ENCODE data around the gene TRABD2B.

TRABD2B gene

GRCh38 chr1:47948126-47948525, 49.1 kb downstream of the TRABD2B start:
- Histone ChIP-seq H2BK15ac (ENCODE audit: low read length) (no peak overlapping the region), H3K36me3 (replicated peaks in 1 of 2; ENCODE audit: control insufficient read depth in 2 of 2, insufficient read depth in 2 of 2, low read length in 2 of 2) (no peaks in the 10 kb centered on the region), H3K79me1 (ENCODE audit: low read depth, low read length) (no peaks in the 10 kb centered on the region), H3K9me3 (replicated peaks in 1 of 2; ENCODE audit: control insufficient read depth in 2 of 2, insufficient read depth in 1 of 2, low read depth in 1 of 2, low read length in 2 of 2) (no peaks in the 10 kb centered on the region), H2BK120ac (ENCODE audit: low read depth, low read length) (no peak overlapping the region), H3K4me1 (ENCODE audit: control insufficient read depth in 2 of 2, insufficient read depth in 1 of 2, low read depth in 1 of 2, low read length in 2 of 2) (no peaks in the 10 kb centered on the region), H3K9ac (ENCODE audit: low read depth, low read length, poor library complexity) (no peak overlapping the region), H2BK5ac (ENCODE audit: low read length) (no peak overlapping the region), H3K14ac (ENCODE audit: low read length) (no peak overlapping the region), H3K18ac (ENCODE audit: low read length) (no peak overlapping the region), H3K27me3 (ENCODE audit: control insufficient read depth in 3 of 3, insufficient read depth in 3 of 3, low read depth in 1 of 3, low read length in 3 of 3) (no peaks in the 10 kb centered on the region), H3K27ac (replicated peaks; ENCODE audit: low read length) (no peak overlapping the region), H4K8ac (ENCODE audit: low read depth, low read length) (no peak overlapping the region), H3K4me3 (ENCODE audit: low read length in 2 of 2) (no peak overlapping the region), H2AFZ (ENCODE audit: low read length) (no peak overlapping the region), H4K91ac (ENCODE audit: low read depth, low read length, poor library complexity) (no peak overlapping the region), H3K4me2 (ENCODE audit: insufficient read depth, low read length, poor library complexity, severe bottlenecking) (no peak overlapping the region), H3K23ac (ENCODE audit: low read depth, low read length, poor library complexity) (no peak overlapping the region), H2AK5ac (ENCODE audit: low read depth, low read length) (no peak overlapping the region), H2BK12ac (ENCODE audit: low read length) (no peak overlapping the region), H3K4ac (ENCODE audit: low read length) (no peak overlapping the region)
- no CpG with 5 or more reads among the region's 5 CpGs for WGBS, 2 donors (ENCODE audit: extremely low coverage in 2 of 2, insufficient read length in 2 of 2, insufficient replicate concordance in 1 of 2)
- no peak for DNase-seq (ENCODE audit: low spot score)

- no CpG with 5 or more reads among the region's 6 CpGs for WGBS, 2 donors (ENCODE audit: extremely low coverage in 2 of 2, insufficient read length in 2 of 2, insufficient replicate concordance in 1 of 2)
- H2AFZ ChIP-seq (ENCODE audit: low read length): no peak overlapping the region
Observed at GRCh38 chr1:47947531-47947930, 49.7 kb downstream of the TRABD2B start.

GRCh38 chr1:47944561-47944960, 52.6 kb downstream of the TRABD2B start:
- H3K79me1 ChIP-seq (ENCODE audit: low read depth, low read length): peaks cover 4% of the 10 kb centered on the region
- no peak overlapping the region for H3K4me2 ChIP-seq (ENCODE audit: insufficient read depth, low read length, poor library complexity, severe bottlenecking)
- H3K4me1 ChIP-seq (ENCODE audit: control insufficient read depth in 2 of 2, insufficient read depth in 1 of 2, low read depth in 1 of 2, low read length in 2 of 2): no peaks in the 10 kb centered on the region
- H3K9ac ChIP-seq (ENCODE audit: low read depth, low read length, poor library complexity): no peak overlapping the region
- no peak overlapping the region for H4K91ac ChIP-seq (ENCODE audit: low read depth, low read length, poor library complexity)
- no peak overlapping the region for H2AFZ ChIP-seq (ENCODE audit: low read length)
- no peaks in the 10 kb centered on the region for H3K36me3 ChIP-seq (replicated peaks in 1 of 2; ENCODE audit: control insufficient read depth in 2 of 2, insufficient read depth in 2 of 2, low read length in 2 of 2)
- H3K14ac ChIP-seq (ENCODE audit: low read length): no peak overlapping the region
- no peak overlapping the region for H2BK5ac ChIP-seq (ENCODE audit: low read length)
- no peak overlapping the region for H3K4ac ChIP-seq (ENCODE audit: low read length)
- H3K27me3 ChIP-seq (ENCODE audit: control insufficient read depth in 3 of 3, insufficient read depth in 3 of 3, low read depth in 1 of 3, low read length in 3 of 3): no peaks in the 10 kb centered on the region
- H2BK120ac ChIP-seq (ENCODE audit: low read depth, low read length): no peak overlapping the region
- no peak overlapping the region for H4K8ac ChIP-seq (ENCODE audit: low read depth, low read length)
- no peak overlapping the region for H3K23ac ChIP-seq (ENCODE audit: low read depth, low read length, poor library complexity)
- no peak overlapping the region for H3K4me3 ChIP-seq (ENCODE audit: low read length in 2 of 2)
- no peak overlapping the region for H2BK15ac ChIP-seq (ENCODE audit: low read length)
- no CpG with 5 or more reads among the region's 4 CpGs for WGBS, 2 donors (ENCODE audit: extremely low coverage in 2 of 2, insufficient read length in 2 of 2, insufficient replicate concordance in 1 of 2)
- no peak overlapping the region for H3K27ac ChIP-seq (replicated peaks; ENCODE audit: low read length)
- no peak for DNase-seq (ENCODE audit: low spot score)
- no peak overlapping the region for H2BK12ac ChIP-seq (ENCODE audit: low read length)
- H3K18ac ChIP-seq (ENCODE audit: low read length): no peak overlapping the region
- no peak overlapping the region for H2AK5ac ChIP-seq (ENCODE audit: low read depth, low read length)
- no peaks in the 10 kb centered on the region for H3K9me3 ChIP-seq (replicated peaks in 1 of 2; ENCODE audit: control insufficient read depth in 2 of 2, insufficient read depth in 1 of 2, low read depth in 1 of 2, low read length in 2 of 2)

More at GRCh38 chr1:47947531-47947930, 49.7 kb downstream of the TRABD2B start:
- H2BK12ac ChIP-seq (ENCODE audit: low read length): no peak overlapping the region
- H3K18ac ChIP-seq (ENCODE audit: low read length): no peak overlapping the region
- H2BK120ac ChIP-seq (ENCODE audit: low read depth, low read length): no peak overlapping the region
- H2BK15ac ChIP-seq (ENCODE audit: low read length): no peak overlapping the region
- no peak overlapping the region for H3K23ac ChIP-seq (ENCODE audit: low read depth, low read length, poor library complexity)
- no peaks in the 10 kb centered on the region for H3K9me3 ChIP-seq (replicated peaks in 1 of 2; ENCODE audit: control insufficient read depth in 2 of 2, insufficient read depth in 1 of 2, low read depth in 1 of 2, low read length in 2 of 2)
- H3K14ac ChIP-seq (ENCODE audit: low read length): no peak overlapping the region
- no peak overlapping the region for H3K4me2 ChIP-seq (ENCODE audit: insufficient read depth, low read length, poor library complexity, severe bottlenecking)
- H2AK5ac ChIP-seq (ENCODE audit: low read depth, low read length): no peak overlapping the region
- no peak overlapping the region for H3K4ac ChIP-seq (ENCODE audit: low read length)
- H4K8ac ChIP-seq (ENCODE audit: low read depth, low read length): no peak overlapping the region
- H2BK5ac ChIP-seq (ENCODE audit: low read length): no peak overlapping the region
- H3K4me1 ChIP-seq (ENCODE audit: control insufficient read depth in 2 of 2, insufficient read depth in 1 of 2, low read depth in 1 of 2, low read length in 2 of 2): no peaks in the 10 kb centered on the region
- no peak overlapping the region for H3K9ac ChIP-seq (ENCODE audit: low read depth, low read length, poor library complexity)
- no peaks in the 10 kb centered on the region for H3K79me1 ChIP-seq (ENCODE audit: low read depth, low read length)
- H3K36me3 ChIP-seq (replicated peaks in 1 of 2; ENCODE audit: control insufficient read depth in 2 of 2, insufficient read depth in 2 of 2, low read length in 2 of 2): no peaks in the 10 kb centered on the region
- no peak overlapping the region for H4K91ac ChIP-seq (ENCODE audit: low read depth, low read length, poor library complexity)
- no peak overlapping the region for H3K27ac ChIP-seq (replicated peaks; ENCODE audit: low read length)
- H3K27me3 ChIP-seq (ENCODE audit: control insufficient read depth in 3 of 3, insufficient read depth in 3 of 3, low read depth in 1 of 3, low read length in 3 of 3): no peaks in the 10 kb centered on the region
- H3K4me3 ChIP-seq (ENCODE audit: low read length in 2 of 2): no peak overlapping the region
- no peak for DNase-seq (ENCODE audit: low spot score)

- H4K91ac ChIP-seq (ENCODE audit: low read depth, low read length, poor library complexity): no peak overlapping the region
- no peak overlapping the region for H3K23ac ChIP-seq (ENCODE audit: low read depth, low read length, poor library complexity)
- no CpG with 5 or more reads among the region's 3 CpGs for WGBS, 2 donors (ENCODE audit: extremely low coverage in 2 of 2, insufficient read length in 2 of 2, insufficient replicate concordance in 1 of 2)
- H3K27me3 ChIP-seq (ENCODE audit: control insufficient read depth in 3 of 3, insufficient read depth in 3 of 3, low read depth in 1 of 3, low read length in 3 of 3): no peaks in the 10 kb centered on the region
- no peaks in the 10 kb centered on the region for H3K4me1 ChIP-seq (ENCODE audit: control insufficient read depth in 2 of 2, insufficient read depth in 1 of 2, low read depth in 1 of 2, low read length in 2 of 2)
- no peak overlapping the region for H4K8ac ChIP-seq (ENCODE audit: low read depth, low read length)
- H2BK15ac ChIP-seq (ENCODE audit: low read length): no peak overlapping the region
- no peak overlapping the region for H3K14ac ChIP-seq (ENCODE audit: low read length)
- H3K36me3 ChIP-seq (replicated peaks in 1 of 2; ENCODE audit: control insufficient read depth in 2 of 2, insufficient read depth in 2 of 2, low read length in 2 of 2): no peaks in the 10 kb centered on the region
- H3K9ac ChIP-seq (ENCODE audit: low read depth, low read length, poor library complexity): no peak overlapping the region
- H2BK120ac ChIP-seq (ENCODE audit: low read depth, low read length): no peak overlapping the region
- no peak overlapping the region for H3K18ac ChIP-seq (ENCODE audit: low read length)
- H2AK5ac ChIP-seq (ENCODE audit: low read depth, low read length): no peak overlapping the region
- H3K4ac ChIP-seq (ENCODE audit: low read length): no peak overlapping the region
- no peak overlapping the region for H2BK12ac ChIP-seq (ENCODE audit: low read length)
- H2BK5ac ChIP-seq (ENCODE audit: low read length): no peak overlapping the region
- no peak for DNase-seq (ENCODE audit: low spot score)
- H3K4me2 ChIP-seq (ENCODE audit: insufficient read depth, low read length, poor library complexity, severe bottlenecking): no peak overlapping the region
- H3K79me1 ChIP-seq (ENCODE audit: low read depth, low read length): peaks cover 4% of the 10 kb centered on the region
- no peak overlapping the region for H3K27ac ChIP-seq (replicated peaks; ENCODE audit: low read length)
- no peak overlapping the region for H2AFZ ChIP-seq (ENCODE audit: low read length)
- H3K9me3 ChIP-seq (replicated peaks in 1 of 2; ENCODE audit: control insufficient read depth in 2 of 2, insufficient read depth in 1 of 2, low read depth in 1 of 2, low read length in 2 of 2): no peaks in the 10 kb centered on the region
- H3K4me3 ChIP-seq (ENCODE audit: low read length in 2 of 2): no peak overlapping the region
Observed at GRCh38 chr1:47942240-47942629, 55.0 kb downstream of the TRABD2B start.

Data from neuronal stem cell (in vitro differentiated cells).